Measurements from ENCODE around the gene APBA2. TPM values are rescaled to one million over a fixed set of nuclear protein-coding genes. Genes with fewer than 3 reads are reported as not detected.

Gene APBA2
- total and polyA plus RNA-seq, 5 donors = 0.17 to 0.95 (median 0.38) TPM

DNA sequence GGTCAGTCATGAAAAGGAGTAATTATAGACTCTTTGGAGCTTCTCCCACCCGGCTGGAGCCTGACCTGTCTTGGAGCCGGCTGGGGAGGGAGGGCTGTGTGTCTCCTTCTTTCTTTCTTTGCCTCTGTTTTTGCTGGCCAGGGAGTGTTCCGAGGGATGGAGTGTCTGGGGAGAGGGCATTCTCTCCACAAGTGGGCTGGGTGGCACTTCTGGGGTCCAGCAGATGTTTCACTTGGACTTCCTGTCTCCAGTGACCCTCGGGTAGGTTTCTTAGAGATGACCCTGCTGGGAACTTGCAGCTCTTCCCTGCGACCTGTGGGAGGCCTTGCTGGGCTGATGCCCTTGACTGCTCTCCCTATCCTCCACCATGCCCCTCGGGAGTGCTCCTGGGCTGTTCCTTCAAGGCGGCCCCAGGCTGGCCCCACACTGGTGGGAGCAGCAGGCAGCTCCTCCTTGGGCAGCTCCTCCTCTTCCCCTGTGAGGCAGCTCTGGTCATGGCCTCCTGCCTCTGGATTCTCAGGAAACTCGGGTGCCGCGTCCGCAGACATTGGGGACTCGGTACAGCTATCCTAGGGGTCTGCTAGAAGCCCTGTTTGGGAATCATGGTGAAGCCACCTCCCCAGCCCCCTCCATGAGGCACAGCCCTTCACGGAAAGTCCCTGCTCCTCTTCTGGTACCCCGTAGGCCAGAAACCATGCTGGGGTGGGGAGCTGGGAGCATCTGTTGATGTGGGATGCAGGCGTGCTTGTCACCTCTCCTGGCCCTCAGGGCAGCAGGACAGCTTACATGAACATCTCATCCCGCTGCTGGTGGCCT, 44.9 kb downstream of the APBA2 start:
- no peaks in the 10 kb centered on the region for H3K27me3 ChIP-seq (ENCODE audit: control insufficient read depth, insufficient read depth)

DNA sequence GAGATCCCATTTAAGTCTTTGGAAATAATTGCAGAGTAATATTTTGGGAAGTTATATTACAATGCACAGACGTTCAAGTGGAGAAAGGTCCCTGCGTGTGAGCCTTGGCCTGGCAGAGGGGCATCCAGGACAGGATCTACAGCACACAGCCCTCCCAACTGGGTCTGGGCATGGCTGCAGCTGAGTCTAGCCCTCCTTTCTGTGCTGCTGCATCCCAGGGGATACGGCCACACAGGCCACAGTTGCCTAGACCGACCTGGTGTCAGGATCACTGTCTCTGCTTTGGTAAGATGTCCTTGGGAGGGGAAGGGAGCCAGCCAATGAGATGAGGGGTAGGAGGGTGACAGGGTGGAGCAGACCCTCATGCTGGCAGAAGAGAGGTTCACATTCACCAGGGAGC, 46.1 kb downstream of the APBA2 start:
- Histone ChIP-seq H3K4me1 (ENCODE audit: control insufficient read depth, insufficient read depth, low read length) (no peaks in the 10 kb centered on the region), H3K4me3 (ENCODE audit: low read length) (no peak overlapping the region), H3K27me3 (ENCODE audit: control insufficient read depth, insufficient read depth) (no peaks in the 10 kb centered on the region), H3K9me3 (ENCODE audit: control insufficient read depth, low read length) (no peaks in the 10 kb centered on the region), H3K27ac (ENCODE audit: low read length) (no peak overlapping the region)
- intact Hi-C loops (cut with DNase I) = no loop called here
- no peak for DNase-seq
- WGBS = 85% methylated on average over 4 of the region's 4 CpGs
- ATAC-seq = no peak

More for the DNA sequence above, 44.9 kb downstream of the APBA2 start:
- Histone ChIP-seq H3K27ac (ENCODE audit: low read length) (no peak overlapping the region), H3K4me3 (ENCODE audit: low read length) (no peak overlapping the region), H3K9me3 (ENCODE audit: control insufficient read depth, low read length) (no peaks in the 10 kb centered on the region), H3K4me1 (ENCODE audit: control insufficient read depth, insufficient read depth, low read length) (no peaks in the 10 kb centered on the region)
- ATAC-seq = no peak
- 85% methylated on average over 16 of the region's 16 CpGs for whole genome bisulfite sequencing
- intact Hi-C loops (cut with DNase I) = no loop called here
- DNase-seq = no peak

- H3K4me3 ChIP-seq (ENCODE audit: low read length) = no peak overlapping the region
- ATAC-seq (no peak), DNase-seq (no peak)
- H3K4me1 ChIP-seq (ENCODE audit: control insufficient read depth, insufficient read depth, low read length) = no peaks in the 10 kb centered on the region
- no peak overlapping the region for H3K27ac ChIP-seq (ENCODE audit: low read length)
- no peaks in the 10 kb centered on the region for H3K27me3 ChIP-seq (ENCODE audit: control insufficient read depth, insufficient read depth)
- WGBS = 78% methylated on average over 4 of the region's 4 CpGs
- H3K9me3 ChIP-seq (ENCODE audit: control insufficient read depth, low read length) = no peaks in the 10 kb centered on the region
- intact Hi-C loops (cut with DNase I) = no loop called here
These were observed 46.6 kb downstream of the APBA2 start for GRCh38 chr15:28932361-28932760.

DNA sequence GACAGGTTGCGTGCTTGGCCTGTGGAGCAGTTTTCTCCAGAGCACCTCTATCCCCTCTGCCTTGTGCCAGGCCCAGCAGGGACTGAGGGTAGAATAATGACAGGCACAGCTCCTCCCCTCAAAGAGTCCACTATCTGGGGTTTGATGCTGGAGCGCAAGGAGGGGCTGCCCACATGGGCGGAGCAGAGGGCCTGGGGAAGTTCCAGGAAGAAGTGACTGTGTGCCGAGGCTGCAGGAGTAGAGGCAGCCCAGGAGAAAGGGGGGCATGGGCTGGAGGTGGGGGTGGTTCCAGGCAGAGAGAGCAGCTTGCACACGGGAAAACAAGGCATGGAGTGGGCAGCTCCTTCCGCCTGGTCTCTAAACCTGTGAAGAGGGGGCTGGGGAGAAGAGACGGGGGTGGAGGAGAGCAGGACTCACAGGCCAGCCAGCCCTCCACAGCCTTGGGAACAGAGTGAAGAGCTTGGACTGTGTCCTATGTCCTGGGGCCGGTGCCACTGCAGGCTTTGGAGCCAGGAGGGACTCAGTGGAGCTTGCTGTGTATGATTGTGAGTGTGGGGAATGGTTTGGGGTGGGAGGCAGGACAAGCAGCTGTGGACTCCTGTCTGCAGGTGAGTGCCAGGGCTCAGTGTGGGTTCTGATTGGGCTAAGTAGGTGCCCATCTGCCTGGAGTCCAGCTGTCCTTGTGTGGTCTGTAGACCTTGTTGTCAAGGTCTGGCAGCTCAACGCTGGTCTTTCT, 48.1 kb downstream of the APBA2 start:
- H3K4me3 ChIP-seq (ENCODE audit: low read length) = no peak overlapping the region
- no peaks in the 10 kb centered on the region for H3K27me3 ChIP-seq (ENCODE audit: control insufficient read depth, insufficient read depth)
- intact Hi-C loops (cut with DNase I) = no loop called here
- H3K27ac ChIP-seq (ENCODE audit: low read length) = no peak overlapping the region
- DNase-seq = no peak
- ATAC-seq = no peak
- 56% methylated on average over 9 of the region's 9 CpGs for WGBS
- H3K4me1 ChIP-seq (ENCODE audit: control insufficient read depth, insufficient read depth, low read length) = no peaks in the 10 kb centered on the region
- no peaks in the 10 kb centered on the region for H3K9me3 ChIP-seq (ENCODE audit: control insufficient read depth, low read length)

DNA sequence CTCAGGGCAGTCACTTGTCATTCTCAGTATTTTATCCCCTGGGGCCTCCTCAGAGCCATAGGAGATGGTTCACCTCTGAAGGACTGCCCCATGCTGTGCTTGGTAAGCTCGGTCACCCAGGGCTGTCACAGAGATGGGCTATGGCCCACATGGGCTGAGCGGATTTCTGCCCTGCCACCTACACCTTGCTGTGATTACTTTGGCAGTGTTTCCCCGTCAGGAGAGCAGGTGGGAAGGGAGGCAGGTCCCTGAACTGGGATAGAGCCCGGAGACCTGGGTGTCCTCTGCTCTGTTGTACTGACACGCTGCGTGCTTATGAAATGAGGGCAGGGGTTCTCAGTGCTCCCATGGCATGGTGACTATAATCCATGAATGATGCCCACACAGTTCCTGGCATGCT, 48.9 kb downstream of the APBA2 start:
- H3K9me3 ChIP-seq (ENCODE audit: control insufficient read depth, low read length) = no peaks in the 10 kb centered on the region
- intact Hi-C loops (cut with DNase I) = no loop called here
- DNase-seq (no peak), ATAC-seq (no peak)
- no peak overlapping the region for H3K4me3 ChIP-seq (ENCODE audit: low read length)
- H3K27ac ChIP-seq (ENCODE audit: low read length) = no peak overlapping the region
- 89% methylated on average over 6 of the region's 6 CpGs for WGBS
- H3K27me3 ChIP-seq (ENCODE audit: control insufficient read depth, insufficient read depth) = no peaks in the 10 kb centered on the region
- H3K4me1 ChIP-seq (ENCODE audit: control insufficient read depth, insufficient read depth, low read length) = no peaks in the 10 kb centered on the region

DNA sequence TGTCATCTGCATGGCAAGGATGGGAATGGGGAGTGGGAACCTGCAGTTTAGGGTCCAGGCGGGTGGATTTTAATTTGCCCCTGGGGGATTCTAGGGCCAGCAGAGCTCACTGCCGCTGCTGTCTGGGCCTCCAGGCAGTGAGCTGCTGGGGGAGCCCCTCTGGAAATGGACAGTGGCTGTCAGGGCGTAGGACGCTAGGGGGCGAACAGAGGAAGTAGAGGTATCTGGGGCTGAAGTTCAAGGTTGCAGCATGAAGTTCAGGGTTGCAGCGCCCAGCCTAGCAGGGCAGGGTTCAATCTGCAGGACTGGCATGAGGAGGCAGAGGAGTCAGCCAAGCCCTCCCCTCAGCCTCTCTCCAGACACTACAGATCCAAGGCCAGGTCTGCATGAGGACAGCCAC, 49.5 kb downstream of the APBA2 start:
- WGBS = 67% methylated on average over 6 of the region's 6 CpGs
- intact Hi-C loops (cut with DNase I) = no loop called here
- Histone ChIP-seq H3K9me3 (ENCODE audit: control insufficient read depth, low read length) (no peaks in the 10 kb centered on the region), H3K4me3 (ENCODE audit: low read length) (no peak overlapping the region), H3K4me1 (ENCODE audit: control insufficient read depth, insufficient read depth, low read length) (no peaks in the 10 kb centered on the region), H3K27ac (ENCODE audit: low read length) (no peak overlapping the region), H3K27me3 (ENCODE audit: control insufficient read depth, insufficient read depth) (no peaks in the 10 kb centered on the region)
- ATAC-seq = no peak
- no peak for DNase-seq

DNA sequence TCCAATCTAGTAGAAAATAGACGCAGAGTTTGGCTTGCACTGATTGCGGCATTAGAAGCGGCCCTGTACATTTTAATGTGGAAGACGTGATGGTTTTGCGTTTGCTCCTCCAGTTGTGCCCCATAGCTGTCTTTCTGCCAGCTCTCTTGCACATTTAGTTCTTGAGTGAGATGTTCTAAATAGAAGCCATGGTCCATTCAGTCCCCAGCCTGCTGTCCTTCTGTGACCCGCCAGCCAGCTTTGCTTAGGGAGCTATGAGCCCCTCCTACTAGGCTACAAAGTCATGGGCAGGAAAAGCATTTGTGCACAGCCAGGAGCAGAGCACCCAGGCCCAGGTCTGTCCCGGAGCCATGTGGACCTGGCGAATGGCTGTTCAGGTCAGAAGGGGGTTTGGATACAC, 50.3 kb downstream of the APBA2 start:
- Histone ChIP-seq H3K9me3 (ENCODE audit: control insufficient read depth, low read length) (no peaks in the 10 kb centered on the region), H3K27me3 (ENCODE audit: control insufficient read depth, insufficient read depth) (no peaks in the 10 kb centered on the region), H3K27ac (ENCODE audit: low read length) (no peak overlapping the region), H3K4me1 (ENCODE audit: control insufficient read depth, insufficient read depth, low read length) (no peaks in the 10 kb centered on the region), H3K4me3 (ENCODE audit: low read length) (no peak overlapping the region)
- WGBS = 84% methylated on average over 8 of the region's 8 CpGs
- DNase-seq (no peak), ATAC-seq (peak in 1 of 2 donors; percentile 42)
- intact Hi-C loops (cut with DNase I) = no loop called here

DNA sequence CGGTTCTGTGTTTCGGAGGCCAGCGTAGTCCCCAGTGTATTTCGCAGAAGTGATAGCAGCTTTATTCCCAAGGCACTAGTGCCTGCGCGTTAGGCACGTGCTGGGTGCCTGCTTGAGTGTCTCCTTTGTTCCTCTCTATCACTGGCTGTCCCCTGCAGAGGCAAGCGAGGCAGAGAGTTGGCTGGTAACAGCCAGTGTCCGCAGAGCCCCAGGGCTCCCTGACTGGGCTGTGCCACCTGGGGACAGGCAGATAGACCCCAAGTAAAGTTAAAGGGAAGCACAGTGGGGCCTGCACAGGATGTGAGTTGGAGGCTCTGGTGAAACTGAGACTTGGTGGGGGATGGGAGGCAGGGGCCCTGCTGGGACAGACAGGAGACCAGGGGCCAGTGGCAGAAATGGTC, 50.7 kb downstream of the APBA2 start:
- 73% methylated on average over 9 of the region's 9 CpGs for WGBS
- no peaks in the 10 kb centered on the region for H3K9me3 ChIP-seq (ENCODE audit: control insufficient read depth, low read length)
- no peak for DNase-seq
- H3K4me3 ChIP-seq (ENCODE audit: low read length) = no peak overlapping the region
- H3K27me3 ChIP-seq (ENCODE audit: control insufficient read depth, insufficient read depth) = no peaks in the 10 kb centered on the region
- H3K27ac ChIP-seq (ENCODE audit: low read length) = no peak overlapping the region
- intact Hi-C loops (cut with DNase I) = no loop called here
- no peak for ATAC-seq
- H3K4me1 ChIP-seq (ENCODE audit: control insufficient read depth, insufficient read depth, low read length) = no peaks in the 10 kb centered on the region

- no peak for DNase-seq
- 87% methylated on average over 8 of the region's 8 CpGs for WGBS
- no peak overlapping the region for H3K4me3 ChIP-seq (ENCODE audit: low read length)
- H3K27ac ChIP-seq (ENCODE audit: low read length) = no peak overlapping the region
- no peaks in the 10 kb centered on the region for H3K4me1 ChIP-seq (ENCODE audit: control insufficient read depth, insufficient read depth, low read length)
- H3K27me3 ChIP-seq (ENCODE audit: control insufficient read depth, insufficient read depth) = no peaks in the 10 kb centered on the region
- intact Hi-C loops (cut with DNase I) = no loop called here
- no peaks in the 10 kb centered on the region for H3K9me3 ChIP-seq (ENCODE audit: control insufficient read depth, low read length)
- ATAC-seq = no peak
These were observed 51.5 kb downstream of the APBA2 start for GRCh38 chr15:28937271-28937670.

- intact Hi-C loops (cut with DNase I) = no loop called here
- Histone ChIP-seq H3K4me1 (ENCODE audit: control insufficient read depth, insufficient read depth, low read length) (no peaks in the 10 kb centered on the region), H3K27me3 (ENCODE audit: control insufficient read depth, insufficient read depth) (no peaks in the 10 kb centered on the region), H3K4me3 (ENCODE audit: low read length) (no peak overlapping the region), H3K9me3 (ENCODE audit: control insufficient read depth, low read length) (no peaks in the 10 kb centered on the region), H3K27ac (ENCODE audit: low read length) (no peak overlapping the region)
- 77% methylated on average over 10 of the region's 10 CpGs for WGBS
- DNase-seq = no peak
- ATAC-seq = no peak
These were observed 56.3 kb downstream of the APBA2 start for GRCh38 chr15:28942046-28942445.

GRCh38 chr15:28942571-28942970, 56.8 kb downstream of the APBA2 start:
- no peaks in the 10 kb centered on the region for H3K27me3 ChIP-seq (ENCODE audit: control insufficient read depth, insufficient read depth)
- H3K4me1 ChIP-seq (ENCODE audit: control insufficient read depth, insufficient read depth, low read length) = no peaks in the 10 kb centered on the region
- no peak overlapping the region for H3K4me3 ChIP-seq (ENCODE audit: low read length)
- no peaks in the 10 kb centered on the region for H3K9me3 ChIP-seq (ENCODE audit: control insufficient read depth, low read length)
- no peak for DNase-seq
- no peak for ATAC-seq
- intact Hi-C loops (cut with DNase I) = no loop called here
- H3K27ac ChIP-seq (ENCODE audit: low read length) = no peak overlapping the region
- WGBS = 91% methylated on average over 15 of the region's 15 CpGs
